IMR-90 (cell line): ENCODE measurements around the gene TTLL7. TPM values are rescaled to one million over a fixed set of nuclear protein-coding genes. Genes with fewer than 3 reads are reported as not detected.

ENCODE experiments used
- ATAC-seq: fragments of 200-7000 bp; cut with Tn5 transposase; 2 replicates; pipeline ENCODE4 v1.9.1; 2020; ENCODE audit warnings: low read depth, mild to moderate bottlenecking, moderate library complexity
- BruUV-seq: library from RNA; stranded (reverse); fragments of 400-500 nt; replicated peaks from 2 replicates; lab custom pipeline; 2021; lab: Mats Ljungman, UMichigan
- CTCF ChIA-PET: fragments of 300-600 bp; formaldehyde crosslinking; extraction: SDS; loops from one replicate; lab custom pipeline; 2021; ENCODE audit warnings: antibody characterized with exemption; lab: Yijun Ruan, JAX
- POLR2A ChIA-PET: fragments of 300-600 bp; sonication (Branson Sonifier 250); formaldehyde crosslinking; loops from one replicate; lab custom pipeline; 2022; ENCODE audit warnings: antibody characterized with exemption; ENCODE audit not compliant: unreplicated experiment; lab: Charles Lee
- DNase-seq: peaks from one replicate; pipeline ENCODE4 v3.0.0; 2013
- H2AFZ ChIP-seq: replicated peaks from 2 replicates; pipeline ENCODE3; 2013; ENCODE audit warnings: low read length, mild to moderate bottlenecking; ENCODE audit not compliant: poor library complexity
- H2AK5ac ChIP-seq: 2 replicates; pipeline ENCODE4 v1.6.1; 2013; ENCODE audit warnings: low read depth, low read length, inconsistent platforms
- H2AK9ac ChIP-seq: replicated peaks from 2 replicates; pipeline ENCODE3; 2013; ENCODE audit warnings: mild to moderate bottlenecking, low read depth, low read length, moderate library complexity; ENCODE audit not compliant: poor library complexity
- H2BK120ac ChIP-seq: 2 replicates; pipeline ENCODE4 v1.6.1; 2013; ENCODE audit warnings: low read depth, low read length, inconsistent platforms
- H2BK15ac ChIP-seq: 3 replicates; pipeline ENCODE4 v1.6.1; 2013; ENCODE audit warnings: low read depth, low read length, inconsistent platforms
- H2BK20ac ChIP-seq: 2 replicates; pipeline ENCODE4 v1.6.1; 2013; ENCODE audit warnings: low read depth, mild to moderate bottlenecking, inconsistent platforms, low read length, moderate library complexity
- H2BK5ac ChIP-seq: 2 replicates; pipeline ENCODE4 v1.6.1; 2013; ENCODE audit warnings: mild to moderate bottlenecking, low read depth, low read length, inconsistent platforms; ENCODE audit not compliant: poor library complexity, severe bottlenecking
- H3K14ac ChIP-seq: replicated peaks from 2 replicates; pipeline ENCODE4 v1.6.1; 2013; ENCODE audit warnings: low read depth, low read length, inconsistent platforms
- H3K18ac ChIP-seq: 2 replicates; pipeline ENCODE4 v1.6.1; 2013; ENCODE audit warnings: low read depth, low read length, control low read depth
- H3K23ac ChIP-seq: 2 replicates; pipeline ENCODE4 v1.6.1; 2013; ENCODE audit warnings: low read depth, low read length, inconsistent platforms
- H3K27ac ChIP-seq: 2 replicates; pipeline ENCODE4 v1.5.1; 2013; ENCODE audit warnings: mild to moderate bottlenecking, control low read depth, low read length; ENCODE audit not compliant: insufficient read depth
- H3K27me3 ChIP-seq: 2 replicates; pipeline ENCODE4 v1.6.1; 2013; ENCODE audit warnings: low read length; ENCODE audit not compliant: control insufficient read depth, insufficient read depth
- H3K36me3 ChIP-seq: 2 replicates; pipeline ENCODE4 v1.6.1; 2013; ENCODE audit warnings: low read length, mixed read lengths; ENCODE audit not compliant: control insufficient read depth, insufficient read depth
- H3K4ac ChIP-seq: 2 replicates; pipeline ENCODE4 v1.6.1; 2013; ENCODE audit warnings: low read depth, low read length, inconsistent platforms
- H3K4me1 ChIP-seq: 2 replicates; pipeline ENCODE4 v1.6.1; 2013; ENCODE audit warnings: low read length, mixed read lengths; ENCODE audit not compliant: control insufficient read depth, insufficient read depth
- H3K4me2 ChIP-seq: 2 replicates; pipeline ENCODE4 v1.6.1; 2013; ENCODE audit warnings: low read depth, mild to moderate bottlenecking, control low read depth, low read length, moderate library complexity
- H3K4me3 ChIP-seq: 2 replicates; pipeline ENCODE4 v1.5.1; 2013; ENCODE audit warnings: low read depth, mild to moderate bottlenecking, control low read depth, low read length, moderate library complexity; ENCODE audit not compliant: insufficient read depth
- H3K56ac ChIP-seq: 2 replicates; pipeline ENCODE4 v1.6.1; 2013; ENCODE audit warnings: low read length, inconsistent platforms; ENCODE audit not compliant: insufficient read depth; ENCODE audit errors: extremely low read depth
- H3K79me1 ChIP-seq, 2 experiments: 2 replicates each; pipeline ENCODE4 v1.6.1; 2013; ENCODE audit warnings: low read length in 2 of 2, inconsistent platforms in 1 of 2, low read depth in 1 of 2
- H3K9ac ChIP-seq: 2 replicates; pipeline ENCODE4 v1.6.1; 2013; ENCODE audit warnings: low read depth, low read length, control low read depth
- H3K9me1 ChIP-seq: 2 replicates; pipeline ENCODE4 v1.6.1; 2013; ENCODE audit warnings: low read length, inconsistent platforms; ENCODE audit not compliant: insufficient read depth
- H3K9me3 ChIP-seq: 2 replicates; pipeline ENCODE4 v1.6.1; 2013; ENCODE audit warnings: low read length; ENCODE audit not compliant: control insufficient read depth, insufficient read depth
- H4K20me1 ChIP-seq: 2 replicates; pipeline ENCODE4 v1.6.1; 2013; ENCODE audit warnings: low read length, inconsistent platforms; ENCODE audit not compliant: insufficient read depth
- H4K5ac ChIP-seq: 2 replicates; pipeline ENCODE4 v1.6.1; 2013; ENCODE audit warnings: mild to moderate bottlenecking, low read depth, low read length, control low read depth
- H4K8ac ChIP-seq, 2 experiments: 2 replicates each; pipeline ENCODE4 v1.6.1; 2013; ENCODE audit warnings: low read depth in 2 of 2, low read length in 2 of 2, control low read depth in 1 of 2, inconsistent platforms in 1 of 2
- H4K91ac ChIP-seq: 2 replicates; pipeline ENCODE4 v1.6.1; 2013; ENCODE audit warnings: low read depth, low read length, inconsistent platforms; ENCODE audit not compliant: insufficient read depth
- BHLHE40 ChIP-seq: fragments of 150-350 bp; IDR thresholded peaks from 2 replicates; pipeline ENCODE4 v1.6.1; 2016; ENCODE audit warnings: mild to moderate bottlenecking, low read depth, low read length
- CEBPB ChIP-seq: IDR thresholded peaks from 2 replicates; pipeline ENCODE4 v1.6.1; 2012; ENCODE audit warnings: low read depth, low read length, improper control_type of control experiment
- CHD1 ChIP-seq: IDR thresholded peaks from 2 replicates; pipeline ENCODE4 v1.6.1; 2012; ENCODE audit warnings: low read depth, low read length, improper control_type of control experiment
- CTCF ChIP-seq: conservative IDR thresholded peaks from 2 replicates; pipeline ENCODE4 v1.5.1; 2012; ENCODE audit warnings: mild to moderate bottlenecking, low read depth, low read length, improper control_type of control experiment
- ELK1 ChIP-seq: fragments of 150-350 bp; IDR thresholded peaks from 2 replicates; pipeline ENCODE4 v1.6.1; 2016; ENCODE audit warnings: low read depth, mild to moderate bottlenecking, low read length, moderate library complexity, borderline replicate concordance
- FOS ChIP-seq: fragments of 150-350 bp; IDR thresholded peaks from 2 replicates; pipeline ENCODE4 v1.6.1; 2016; ENCODE audit warnings: low read depth, low read length
- MAFK ChIP-seq: IDR thresholded peaks from 2 replicates; pipeline ENCODE4 v1.6.1; 2012; ENCODE audit warnings: low read depth, low read length, improper control_type of control experiment
- MAZ ChIP-seq: IDR thresholded peaks from 2 replicates; pipeline ENCODE4 v1.6.1; 2012; ENCODE audit warnings: low read depth, mild to moderate bottlenecking, low read length, improper control_type of control experiment, moderate library complexity, borderline replicate concordance
- MXI1 ChIP-seq: IDR thresholded peaks from 2 replicates; pipeline ENCODE4 v1.6.1; 2012; ENCODE audit warnings: low read depth, mild to moderate bottlenecking, low read length, moderate library complexity, borderline replicate concordance
- NFE2L2 ChIP-seq: fragments of 150-350 bp; IDR thresholded peaks from 2 replicates; pipeline ENCODE4 v1.6.1; 2016; ENCODE audit warnings: low read depth, mild to moderate bottlenecking, low read length
- POLR2A ChIP-seq: IDR thresholded peaks from 2 replicates; pipeline ENCODE4 v1.6.1; 2012; ENCODE audit warnings: mild to moderate bottlenecking, low read depth, low read length
- RAD21 ChIP-seq: IDR thresholded peaks from 2 replicates; pipeline ENCODE4 v1.6.1; 2012; ENCODE audit warnings: low read length, improper control_type of control experiment
- RCOR1 ChIP-seq: IDR thresholded peaks from 2 replicates; pipeline ENCODE4 v1.6.1; 2012; ENCODE audit warnings: mild to moderate bottlenecking, low read length, improper control_type of control experiment; ENCODE audit not compliant: insufficient replicate concordance
- RFX5 ChIP-seq: IDR thresholded peaks from 2 replicates; pipeline ENCODE4 v1.8.0; 2012; ENCODE audit warnings: low read depth, mild to moderate bottlenecking, low read length, moderate library complexity
- SMC3 ChIP-seq: fragments of 150-350 bp; IDR thresholded peaks from 2 replicates; pipeline ENCODE4 v1.6.1; 2016; ENCODE audit warnings: low read depth, mild to moderate bottlenecking, antibody characterized with exemption, low read length, moderate library complexity
- USF2 ChIP-seq: fragments of 150-350 bp; IDR thresholded peaks from 2 replicates; pipeline ENCODE4 v1.6.1; 2017; ENCODE audit warnings: mild to moderate bottlenecking, antibody characterized with exemption, low read length, low read depth
- dilution Hi-C: fragments of 300-500 bp; cut with HindIII; formaldehyde crosslinking; loops from one replicate; pipeline ENCODE4 v1.14.3; 2018; ENCODE audit warnings: low sequenced_read_pairs; ENCODE audit not compliant: unreplicated experiment
- in situ Hi-C: fragments of 300-500 bp; cut with MboI; formaldehyde crosslinking; loops from 3 replicates; pipeline ENCODE4 v1.14.3; 2019; ENCODE audit warnings: low sequenced_read_pairs, inconsistent platforms, mixed read lengths
- intact Hi-C: fragments of 100-400 bp; cut with micrococcal nuclease; formaldehyde crosslinking; loops from 2 replicates; pipeline ENCODE4 v1.10.0; 2022
- polyA plus RNA-seq, 3 experiments: library from polyadenylated mRNA; depleted of rRNA; stranded (reverse); fragments of >200 nt; gene quantifications; 2 replicates each; pipeline ENCODE4 v1.2.3, GENCODE V29; 2012; ENCODE audit warnings: low replicate concordance in 1 of 3
- total RNA-seq: library from RNA; depleted of rRNA; stranded (reverse); fragments of >200 nt; gene quantifications from 2 replicates; pipeline ENCODE4 v1.2.3, GENCODE V29; 2012

The TTLL7 gene
- total and polyA plus RNA-seq, 2 of the 4 experiments (the other 2 are of a cell fraction): 5.7 to 8.1 TPM

- Histone ChIP-seq H2BK5ac (no peak overlapping the region), H3K18ac (no peak overlapping the region), H3K9me1 (no peaks in the 10 kb centered on the region), H3K4me1 (no peaks in the 10 kb centered on the region), H4K8ac (no peak overlapping the region), H3K4me3 (no peak overlapping the region), H2AK5ac (no peak overlapping the region), H2AK9ac (no peak overlapping the region), H3K27ac (no peak overlapping the region), H4K91ac (no peak overlapping the region), H3K27me3 (no peaks in the 10 kb centered on the region; the same call in 1 of the 2 replicates), H2BK20ac (no peak overlapping the region), H2AFZ (no peak overlapping the region), H2BK120ac (no peak overlapping the region), H3K36me3 (no peaks in the 10 kb centered on the region), H3K79me1 (no peaks in the 10 kb centered on the region), H2BK15ac (no peak overlapping the region; the same call in 2 of the 3 replicates), H3K4ac (no peak overlapping the region), H3K4me2 (no peak overlapping the region), H3K9me3 (0 out of 2 replicates have a peak, but pooled peaks cover 2% of the 10 kb centered on the region), H4K20me1 (no peaks in the 10 kb centered on the region), H3K56ac (no peak overlapping the region), H3K14ac (no peak overlapping the region), H3K23ac (no peak overlapping the region), H3K9ac (no peak overlapping the region), H4K5ac (no peak overlapping the region)
- POLR2A ChIA-PET: no interaction called here
- no peak for DNase-seq
- dilution Hi-C loops: no loop called here
- TF ChIP-seq MXI1 (no peak), CHD1 (no peak), MAZ (no peak), RAD21 (no peak), FOS (no peak), ELK1 (no peak), RCOR1 (no peak), CEBPB (no peak), BHLHE40 (no peak), CTCF (no peak), POLR2A (no peak), MAFK (no peak), RFX5 (no peak), NFE2L2 (no peak), USF2 (no peak), SMC3 (no peak)
- CTCF ChIA-PET: no interaction called here
- ATAC-seq: no peak
- BruUV-seq: no TSS peak
- intact Hi-C loops: no loop called here
- in situ Hi-C loops: no loop called here
Observed at GRCh38 chr1:84042461-84042860, 43.5 kb upstream of the TTLL7 start.
